ENCODE results near the gene KLHL26. TPM values are rescaled to one million over a fixed set of nuclear protein-coding genes. Genes with fewer than 3 reads are reported as not detected.

Gene KLHL26
- total and polyA plus RNA-seq, 9 of the 15 experiments (the other 6 are each of a cell fraction or from before 2014, with no cell fraction given) = 0.13 to 13.3 (median 1.4) TPM

- TF ChIP-seq ZNF518B (CRISPR knock-in tag; IDR thresholded peaks at IDR 0.05) (no peak), TAL1 (IDR thresholded peaks at IDR 0.05) (no peak), IFI16 (CRISPR knock-in tag; IDR thresholded peaks at IDR 0.05) (no peak), PCBP1 (IDR thresholded peaks at IDR 0.05; ENCODE audit: low read depth, low read length, poor library complexity, severe bottlenecking) (no peak), KDM5B (IDR thresholded peaks at IDR 0.05; ENCODE audit: insufficient replicate concordance, low read depth, low read length) (no peak)
Observed at GRCh38 chr19:18666317-18666716, 29.5 kb downstream of the KLHL26 start (continued).

GRCh38 chr19:18666784-18667183 is 30.0 kb downstream of the KLHL26 start:
- no peaks in the 10 kb centered on the region for H3K9me3 ChIP-seq (replicated peaks; ENCODE audit: control insufficient read depth, insufficient read depth, low read depth, low read length)
- H3K9ac ChIP-seq (ENCODE audit: insufficient read depth in 1 of 2, low read depth in 2 of 2, low read length in 2 of 2) = no peak overlapping the region
- DNase-seq (ENCODE audit: extremely low read depth in 1 of 4, low spot score in 3 of 4) (no peak), ATAC-seq (no peak), FAIRE-seq (no peak)
- H4K20me1 ChIP-seq (replicated peaks; ENCODE audit: control insufficient read depth, insufficient read depth, low read length) = no peaks in the 10 kb centered on the region; the same call in 1 of the 2 replicates
- intact Hi-C loops (cut with micrococcal nuclease) = no loop called here
- H3K9me1 ChIP-seq (ENCODE audit: control insufficient read depth, insufficient read depth, low read length) = no peaks in the 10 kb centered on the region
- no peak overlapping the region for H2AFZ ChIP-seq (ENCODE audit: low read depth, low read length)
- H3K4me1 ChIP-seq (replicated peaks in 1 of 2; ENCODE audit: control insufficient read depth in 2 of 2, insufficient read depth in 2 of 2, low read length in 2 of 2) = peaks cover 0 to 22% of the 10 kb centered on the region in 2 experiments; a peak in 1 of 5 replicates
- H3K27me3 ChIP-seq (ENCODE audit: control insufficient read depth in 2 of 2, insufficient read depth in 2 of 2, low read length in 2 of 2) = no peaks in the 10 kb centered on the region
- no peak overlapping the region for H3K4me2 ChIP-seq (ENCODE audit: insufficient read depth, low read length)
- no peak overlapping the region for H3K27ac ChIP-seq (ENCODE audit: extremely low read depth, low read depth, low read length)
- CTCF ChIA-PET (ENCODE audit: low intra/inter-chr PET ratio) = no interaction called here
- no TSS peak for BruUV-seq (replicated peaks)
- POLR2A ChIA-PET = no interaction called here
- no peak overlapping the region for H3K4me3 ChIP-seq
- in situ Hi-C loops (cut with MboI) = no loop called here
- no peaks in the 10 kb centered on the region for H3K79me2 ChIP-seq (ENCODE audit: control insufficient read depth, insufficient read depth, low read length)
- H3K36me3 ChIP-seq (ENCODE audit: control insufficient read depth, insufficient read depth, low read length) = peaks cover 20% of the 10 kb centered on the region; the same call in 1 of the 3 replicates
- 78% methylated on average over 5 of the region's 5 CpGs for WGBS (ENCODE audit: insufficient coverage, low coverage, missing lambda C conversion rate)
- TF ChIP-seq MAFF (IDR thresholded peaks at IDR 0.05; ENCODE audit: low read length) (no peak), ZNF311 (CRISPR knock-in tag; IDR thresholded peaks at IDR 0.05) (no peak), NEUROD1 (IDR thresholded peaks at IDR 0.05; ENCODE audit: borderline replicate concordance, low read depth, low read length, partially characterized antibody) (no peak), ZBTB49 (CRISPR knock-in tag; IDR thresholded peaks at IDR 0.05; ENCODE audit: borderline replicate concordance) (no peak), ZSCAN32 (CRISPR knock-in tag; IDR thresholded peaks at IDR 0.05) (no peak), ZBTB9 (CRISPR knock-in tag; IDR thresholded peaks at IDR 0.05) (no peak), FOXJ2 (tag; IDR thresholded peaks at IDR 0.05) (no peak), IRF2 (CRISPR knock-in tag; IDR thresholded peaks at IDR 0.05) (no peak), ZNF76 (CRISPR knock-in tag; IDR thresholded peaks at IDR 0.05; ENCODE audit: borderline replicate concordance) (no peak), NUFIP1 (IDR thresholded peaks at IDR 0.05; ENCODE audit: partially characterized antibody) (no peak), RUNX1 (IDR thresholded peaks at IDR 0.05; ENCODE audit: low read depth) (no peak)
